Measurements from ENCODE around the gene ABCC11.

GRCh38 chr16:48197294-48197693 lies 50.0 kb downstream of the ABCC11 start:
- TF ChIP-seq SP1 (IDR thresholded peaks at IDR 0.05): no peak
- no peak for TF ChIP-seq FOXA1 (IDR thresholded peaks at IDR 0.05)
- TF ChIP-seq SUZ12 (IDR thresholded peaks at IDR 0.05): no peak
- no peak for TF ChIP-seq FOXM1 (IDR thresholded peaks at IDR 0.05; ENCODE audit: borderline replicate concordance)
- TF ChIP-seq FOXK2 (IDR thresholded peaks at IDR 0.05): no peak
- no peak for TF ChIP-seq BHLHE40 (IDR thresholded peaks at IDR 0.05; ENCODE audit: borderline replicate concordance)
- TF ChIP-seq TARDBP (IDR thresholded peaks at IDR 0.05): no peak
- TF ChIP-seq ELF4 (IDR thresholded peaks at IDR 0.05): no peak
- TF ChIP-seq CTBP1 (IDR thresholded peaks at IDR 0.05; ENCODE audit: borderline replicate concordance): no peak
- TF ChIP-seq ZNF384 (IDR thresholded peaks at IDR 0.05): no peak
- no peak for TF ChIP-seq L3MBTL2 (conservative IDR thresholded peaks at IDR 0.05)
- TF ChIP-seq NFRKB (IDR thresholded peaks at IDR 0.05): no peak
